OCI-LY1 (cell line): ENCODE measurements around the gene TDRD12.

Experiments used
- H2AFZ ChIP-seq: fragments of 200-600 bp; sonication (generic), shearing (Covaris generic); 2 replicates; pipeline ENCODE4 v1.6.0; 2014; ENCODE audit warnings: antibody characterized with exemption, mild to moderate bottlenecking, low read length
- H3F3A ChIP-seq: fragments of 200-600 bp; sonication (generic), shearing (Covaris generic); 2 replicates; pipeline ENCODE4 v1.6.0; 2014; ENCODE audit warnings: mild to moderate bottlenecking, antibody characterized with exemption, low read length, moderate library complexity; ENCODE audit not compliant: insufficient read depth
- H3K27ac ChIP-seq: fragments of 200-600 bp; sonication (generic); 2 replicates; pipeline ENCODE4 v1.5.1; 2014; ENCODE audit warnings: low read length, mixed run types, mild to moderate bottlenecking, low read depth; ENCODE audit not compliant: poor library complexity, severe bottlenecking
- H3K27me3 ChIP-seq: fragments of 200-600 bp; sonication (generic); 2 replicates; pipeline ENCODE4 v1.6.0; 2014; ENCODE audit warnings: antibody characterized with exemption, mild to moderate bottlenecking, low read length, moderate library complexity; ENCODE audit not compliant: insufficient read depth
- H3K36me3 ChIP-seq: fragments of 200-600 bp; sonication (generic); 2 replicates; pipeline ENCODE4 v1.6.1; 2014; ENCODE audit warnings: mild to moderate bottlenecking, antibody characterized with exemption, low read length, moderate library complexity, mixed read lengths; ENCODE audit not compliant: insufficient read depth
- H3K4me1 ChIP-seq: fragments of 200-600 bp; sonication (generic); 2 replicates; pipeline ENCODE4 v1.5.1; 2014; ENCODE audit warnings: mild to moderate bottlenecking, low read length, moderate library complexity; ENCODE audit not compliant: insufficient read depth, severe bottlenecking
- H3K4me2 ChIP-seq: fragments of 200-600 bp; sonication (generic), shearing (Covaris generic); 2 replicates; pipeline ENCODE4 v1.6.1; 2014; ENCODE audit warnings: low read length
- H3K4me3 ChIP-seq: fragments of 200-600 bp; sonication (generic); 2 replicates; pipeline ENCODE4 v1.5.1; 2014; ENCODE audit warnings: low read length, low read depth, mild to moderate bottlenecking, mixed read lengths; ENCODE audit not compliant: poor library complexity, severe bottlenecking
- H3K79me2 ChIP-seq: fragments of 200-600 bp; shearing (Covaris generic); 2 replicates; pipeline ENCODE4 v1.6.1; 2016; ENCODE audit warnings: mixed run types, low read length, mixed read lengths; ENCODE audit not compliant: insufficient read depth
- H3K9ac ChIP-seq: fragments of 200-600 bp; sonication (generic), shearing (Covaris generic); 2 replicates; pipeline ENCODE4 v1.6.1; 2014; ENCODE audit warnings: mild to moderate bottlenecking, low read length, mixed read lengths
- H3K9me2 ChIP-seq: fragments of 200-600 bp; sonication (generic), shearing (Covaris generic); 2 replicates; pipeline ENCODE4 v1.6.1; 2014; ENCODE audit warnings: low read depth, mild to moderate bottlenecking, low read length, mixed read lengths
- H3K9me3 ChIP-seq: fragments of 200-600 bp; shearing (Covaris generic); 2 replicates; pipeline ENCODE4 v1.6.1; 2014; ENCODE audit warnings: low read length, mixed read lengths
- H4K20me1 ChIP-seq: fragments of 200-600 bp; sonication (generic), shearing (Covaris generic); 2 replicates; pipeline ENCODE4 v1.6.0; 2016; ENCODE audit warnings: mild to moderate bottlenecking, low read length; ENCODE audit not compliant: insufficient read depth
- EZH2 ChIP-seq: fragments of 200-600 bp; sonication (generic), shearing (Covaris generic); IDR thresholded peaks from 2 replicates; pipeline ENCODE4 v1.8.0; 2017; ENCODE audit warnings: borderline replicate concordance, mixed run types, mild to moderate bottlenecking, antibody characterized with exemption, low read length, moderate library complexity, mixed read lengths
- TF ChIP-seq, protein P1 (sequence below): fragments of 200-600 bp; sonication (generic), shearing (Covaris generic); IDR thresholded peaks from 2 replicates; pipeline ENCODE4 v1.5.1; 2017; ENCODE audit warnings: mild to moderate bottlenecking, antibody characterized with exemption, low read length, moderate library complexity, mixed read lengths

Gene TDRD12

GRCh38 chr19:32677657-32678056 lies 41.9 kb upstream of the TDRD12 start:
- peaks cover 14% of the 10 kb centered on the region for H3K4me1 ChIP-seq
- no peaks in the 10 kb centered on the region for H3F3A ChIP-seq
- no peak overlapping the region for H3K27ac ChIP-seq
- TF ChIP-seq, protein P1, sequence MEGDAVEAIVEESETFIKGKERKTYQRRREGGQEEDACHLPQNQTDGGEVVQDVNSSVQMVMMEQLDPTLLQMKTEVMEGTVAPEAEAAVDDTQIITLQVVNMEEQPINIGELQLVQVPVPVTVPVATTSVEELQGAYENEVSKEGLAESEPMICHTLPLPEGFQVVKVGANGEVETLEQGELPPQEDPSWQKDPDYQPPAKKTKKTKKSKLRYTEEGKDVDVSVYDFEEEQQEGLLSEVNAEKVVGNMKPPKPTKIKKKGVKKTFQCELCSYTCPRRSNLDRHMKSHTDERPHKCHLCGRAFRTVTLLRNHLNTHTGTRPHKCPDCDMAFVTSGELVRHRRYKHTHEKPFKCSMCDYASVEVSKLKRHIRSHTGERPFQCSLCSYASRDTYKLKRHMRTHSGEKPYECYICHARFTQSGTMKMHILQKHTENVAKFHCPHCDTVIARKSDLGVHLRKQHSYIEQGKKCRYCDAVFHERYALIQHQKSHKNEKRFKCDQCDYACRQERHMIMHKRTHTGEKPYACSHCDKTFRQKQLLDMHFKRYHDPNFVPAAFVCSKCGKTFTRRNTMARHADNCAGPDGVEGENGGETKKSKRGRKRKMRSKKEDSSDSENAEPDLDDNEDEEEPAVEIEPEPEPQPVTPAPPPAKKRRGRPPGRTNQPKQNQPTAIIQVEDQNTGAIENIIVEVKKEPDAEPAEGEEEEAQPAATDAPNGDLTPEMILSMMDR: peak; percentile 14; the same call in 1 of the 2 replicates
- no peak for TF ChIP-seq EZH2
- H3K9me3 ChIP-seq: no peaks in the 10 kb centered on the region
- no peaks in the 10 kb centered on the region for H4K20me1 ChIP-seq
- H3K4me3 ChIP-seq: no peak overlapping the region
- H3K79me2 ChIP-seq: peaks cover 16% of the 10 kb centered on the region
- H3K27me3 ChIP-seq: no peaks in the 10 kb centered on the region
- H3K36me3 ChIP-seq: no peaks in the 10 kb centered on the region
- no peak overlapping the region for H3K4me2 ChIP-seq
- no peaks in the 10 kb centered on the region for H3K9me2 ChIP-seq
- no peak overlapping the region for H3K9ac ChIP-seq
- H2AFZ ChIP-seq: no peak overlapping the region

DNA sequence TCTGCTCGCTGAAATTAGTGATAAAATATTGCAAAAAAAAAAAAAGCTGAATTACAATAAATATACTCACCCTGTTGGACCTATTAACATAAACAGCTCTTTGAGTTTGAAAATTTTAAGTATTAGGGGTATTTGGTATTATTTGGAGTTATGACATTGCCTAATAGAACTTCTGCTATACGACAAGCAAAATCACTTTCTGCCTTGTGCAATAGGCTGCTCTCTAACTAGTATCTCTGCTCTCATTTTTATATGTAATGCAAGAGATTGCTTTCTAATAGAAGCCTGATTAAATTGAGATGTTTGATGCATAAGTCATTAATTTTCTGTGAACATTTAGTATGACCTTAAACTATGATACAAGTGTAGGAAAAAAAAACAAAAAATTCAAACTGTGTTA lies 38.6 kb upstream of the TDRD12 start:
- Histone ChIP-seq H3K9me2 (no peaks in the 10 kb centered on the region), H3F3A (no peaks in the 10 kb centered on the region), H4K20me1 (no peaks in the 10 kb centered on the region), H3K27me3 (no peaks in the 10 kb centered on the region), H3K79me2 (no peaks in the 10 kb centered on the region), H3K4me3 (no peak overlapping the region), H3K9me3 (no peaks in the 10 kb centered on the region), H3K4me2 (no peak overlapping the region), H2AFZ (no peak overlapping the region), H3K27ac (no peak overlapping the region), H3K9ac (no peak overlapping the region), H3K36me3 (no peaks in the 10 kb centered on the region), H3K4me1 (no peaks in the 10 kb centered on the region)
- TF ChIP-seq, protein P1: no peak
- no peak for TF ChIP-seq EZH2

DNA sequence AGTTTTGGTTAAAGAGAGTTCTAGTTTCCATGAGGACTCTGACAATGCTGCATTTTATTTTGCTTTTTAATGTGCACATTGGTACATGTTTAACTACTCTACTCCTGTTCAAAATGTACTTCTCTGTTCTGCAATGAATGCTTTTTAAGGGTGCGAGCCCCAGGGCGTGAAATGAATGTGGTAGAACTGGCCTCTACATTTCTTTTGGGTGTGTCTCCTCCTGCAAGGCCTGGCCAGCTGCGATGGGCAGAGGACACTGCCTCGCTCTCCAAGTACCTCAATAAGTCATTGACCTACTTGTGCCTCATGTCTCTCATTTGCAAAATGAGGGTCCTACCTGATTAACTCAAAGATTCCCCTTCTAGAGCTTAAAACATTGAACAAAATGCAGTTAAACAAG lies 37.2 kb upstream of the TDRD12 start:
- Histone ChIP-seq H3F3A (no peaks in the 10 kb centered on the region), H3K4me3 (no peak overlapping the region), H3K27ac (no peak overlapping the region), H3K4me2 (no peak overlapping the region), H2AFZ (no peak overlapping the region), H3K36me3 (no peaks in the 10 kb centered on the region), H3K27me3 (no peaks in the 10 kb centered on the region), H3K9me2 (no peaks in the 10 kb centered on the region), H3K9me3 (no peaks in the 10 kb centered on the region), H3K9ac (no peak overlapping the region), H3K4me1 (no peaks in the 10 kb centered on the region), H3K79me2 (no peaks in the 10 kb centered on the region), H4K20me1 (no peaks in the 10 kb centered on the region)
- no peak for TF ChIP-seq EZH2
- TF ChIP-seq, protein P1: no peak
